ENCODE measurements around the gene FADS2.

DNA sequence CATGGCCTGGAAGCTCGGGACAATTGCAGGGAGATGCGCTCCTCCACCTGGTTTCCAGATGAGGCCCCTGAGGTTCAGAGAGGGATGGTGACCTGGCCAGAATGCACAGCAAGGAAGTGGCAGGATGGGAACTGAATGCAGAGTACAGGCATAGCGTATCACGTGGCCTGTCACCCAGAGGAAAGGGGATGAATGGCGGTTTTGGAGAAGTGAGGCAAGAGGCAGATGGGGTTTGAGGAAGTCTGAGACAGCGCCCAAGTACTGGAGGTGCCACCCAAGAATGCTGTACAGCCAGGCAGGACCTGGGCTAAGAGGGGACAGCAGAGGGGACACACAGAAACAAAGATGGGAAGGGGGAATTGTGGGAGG, 84.4 kb downstream of the FADS2 start:
- TF ChIP-seq, protein P1, sequence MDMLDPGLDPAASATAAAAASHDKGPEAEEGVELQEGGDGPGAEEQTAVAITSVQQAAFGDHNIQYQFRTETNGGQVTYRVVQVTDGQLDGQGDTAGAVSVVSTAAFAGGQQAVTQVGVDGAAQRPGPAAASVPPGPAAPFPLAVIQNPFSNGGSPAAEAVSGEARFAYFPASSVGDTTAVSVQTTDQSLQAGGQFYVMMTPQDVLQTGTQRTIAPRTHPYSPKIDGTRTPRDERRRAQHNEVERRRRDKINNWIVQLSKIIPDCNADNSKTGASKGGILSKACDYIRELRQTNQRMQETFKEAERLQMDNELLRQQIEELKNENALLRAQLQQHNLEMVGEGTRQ (IDR thresholded peaks at IDR 0.05), result no peak
- TF ChIP-seq, protein P2, sequence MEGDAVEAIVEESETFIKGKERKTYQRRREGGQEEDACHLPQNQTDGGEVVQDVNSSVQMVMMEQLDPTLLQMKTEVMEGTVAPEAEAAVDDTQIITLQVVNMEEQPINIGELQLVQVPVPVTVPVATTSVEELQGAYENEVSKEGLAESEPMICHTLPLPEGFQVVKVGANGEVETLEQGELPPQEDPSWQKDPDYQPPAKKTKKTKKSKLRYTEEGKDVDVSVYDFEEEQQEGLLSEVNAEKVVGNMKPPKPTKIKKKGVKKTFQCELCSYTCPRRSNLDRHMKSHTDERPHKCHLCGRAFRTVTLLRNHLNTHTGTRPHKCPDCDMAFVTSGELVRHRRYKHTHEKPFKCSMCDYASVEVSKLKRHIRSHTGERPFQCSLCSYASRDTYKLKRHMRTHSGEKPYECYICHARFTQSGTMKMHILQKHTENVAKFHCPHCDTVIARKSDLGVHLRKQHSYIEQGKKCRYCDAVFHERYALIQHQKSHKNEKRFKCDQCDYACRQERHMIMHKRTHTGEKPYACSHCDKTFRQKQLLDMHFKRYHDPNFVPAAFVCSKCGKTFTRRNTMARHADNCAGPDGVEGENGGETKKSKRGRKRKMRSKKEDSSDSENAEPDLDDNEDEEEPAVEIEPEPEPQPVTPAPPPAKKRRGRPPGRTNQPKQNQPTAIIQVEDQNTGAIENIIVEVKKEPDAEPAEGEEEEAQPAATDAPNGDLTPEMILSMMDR (IDR thresholded peaks at IDR 0.05), result no peak
- TF ChIP-seq POLR2A (IDR thresholded peaks at IDR 0.05; ENCODE audit: low read length) (no peak), JUN (IDR thresholded peaks at IDR 0.05) (no peak), SREBF2 (IDR thresholded peaks at IDR 0.05) (no peak), RNF2 (IDR thresholded peaks at IDR 0.05; ENCODE audit: borderline replicate concordance, low read depth) (no peak)
- TF ChIP-seq, protein P3, sequence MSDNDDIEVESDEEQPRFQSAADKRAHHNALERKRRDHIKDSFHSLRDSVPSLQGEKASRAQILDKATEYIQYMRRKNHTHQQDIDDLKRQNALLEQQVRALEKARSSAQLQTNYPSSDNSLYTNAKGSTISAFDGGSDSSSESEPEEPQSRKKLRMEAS (IDR thresholded peaks at IDR 0.05), result no peak
- TF ChIP-seq, protein P4, sequence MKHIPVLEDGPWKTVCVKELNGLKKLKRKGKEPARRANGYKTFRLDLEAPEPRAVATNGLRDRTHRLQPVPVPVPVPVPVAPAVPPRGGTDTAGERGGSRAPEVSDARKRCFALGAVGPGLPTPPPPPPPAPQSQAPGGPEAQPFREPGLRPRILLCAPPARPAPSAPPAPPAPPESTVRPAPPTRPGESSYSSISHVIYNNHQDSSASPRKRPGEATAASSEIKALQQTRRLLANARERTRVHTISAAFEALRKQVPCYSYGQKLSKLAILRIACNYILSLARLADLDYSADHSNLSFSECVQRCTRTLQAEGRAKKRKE (CRISPR knock-in tag; IDR thresholded peaks at IDR 0.05; ENCODE audit: low read depth), result no peak

Data from A549 (cell line).